ENCODE results near the gene SLC35A1.
"Not testable (repeated sequence)": the region's sequence is repeated elsewhere in the genome, so short reads cannot be mapped to it uniquely, and the experiment has no call there.

DNA sequence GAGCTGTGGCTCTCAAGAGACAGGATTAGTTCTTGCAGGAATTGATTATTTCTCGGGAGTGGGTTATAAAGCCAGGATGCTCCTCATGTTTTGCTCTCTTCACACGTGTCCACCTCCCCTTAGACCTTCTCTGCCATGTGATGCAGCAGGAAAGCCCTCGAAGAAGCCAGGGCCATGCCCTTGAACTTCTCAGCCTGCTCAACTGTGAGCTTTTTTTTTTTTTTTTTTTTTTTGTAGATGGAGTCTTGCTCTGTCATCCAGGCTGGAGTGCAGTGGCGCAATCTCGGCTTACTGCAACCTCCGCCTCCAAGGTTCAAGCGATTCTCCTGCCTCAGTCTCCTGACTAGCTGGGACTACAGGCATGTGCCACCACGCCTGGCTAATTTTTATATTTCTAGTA is 16.6 kb downstream of the SLC35A1 start:
- TF ChIP-seq, protein P1, sequence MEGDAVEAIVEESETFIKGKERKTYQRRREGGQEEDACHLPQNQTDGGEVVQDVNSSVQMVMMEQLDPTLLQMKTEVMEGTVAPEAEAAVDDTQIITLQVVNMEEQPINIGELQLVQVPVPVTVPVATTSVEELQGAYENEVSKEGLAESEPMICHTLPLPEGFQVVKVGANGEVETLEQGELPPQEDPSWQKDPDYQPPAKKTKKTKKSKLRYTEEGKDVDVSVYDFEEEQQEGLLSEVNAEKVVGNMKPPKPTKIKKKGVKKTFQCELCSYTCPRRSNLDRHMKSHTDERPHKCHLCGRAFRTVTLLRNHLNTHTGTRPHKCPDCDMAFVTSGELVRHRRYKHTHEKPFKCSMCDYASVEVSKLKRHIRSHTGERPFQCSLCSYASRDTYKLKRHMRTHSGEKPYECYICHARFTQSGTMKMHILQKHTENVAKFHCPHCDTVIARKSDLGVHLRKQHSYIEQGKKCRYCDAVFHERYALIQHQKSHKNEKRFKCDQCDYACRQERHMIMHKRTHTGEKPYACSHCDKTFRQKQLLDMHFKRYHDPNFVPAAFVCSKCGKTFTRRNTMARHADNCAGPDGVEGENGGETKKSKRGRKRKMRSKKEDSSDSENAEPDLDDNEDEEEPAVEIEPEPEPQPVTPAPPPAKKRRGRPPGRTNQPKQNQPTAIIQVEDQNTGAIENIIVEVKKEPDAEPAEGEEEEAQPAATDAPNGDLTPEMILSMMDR (tag by site-specific recombination; IDR thresholded peaks at IDR 0.05), result not testable (repeated sequence)
- TF ChIP-seq REPIN1 (tag by site-specific recombination; IDR thresholded peaks at IDR 0.05; ENCODE audit: low read depth); ZNF830 (tag by site-specific recombination; IDR thresholded peaks at IDR 0.05; ENCODE audit: low read depth); ZNF510 (tag by site-specific recombination; IDR thresholded peaks at IDR 0.05; ENCODE audit: insufficient replicate concordance); ZNF138 (tag by site-specific recombination; IDR thresholded peaks at IDR 0.05; ENCODE audit: borderline replicate concordance): not testable (repeated sequence)
- TF ChIP-seq, protein P2, sequence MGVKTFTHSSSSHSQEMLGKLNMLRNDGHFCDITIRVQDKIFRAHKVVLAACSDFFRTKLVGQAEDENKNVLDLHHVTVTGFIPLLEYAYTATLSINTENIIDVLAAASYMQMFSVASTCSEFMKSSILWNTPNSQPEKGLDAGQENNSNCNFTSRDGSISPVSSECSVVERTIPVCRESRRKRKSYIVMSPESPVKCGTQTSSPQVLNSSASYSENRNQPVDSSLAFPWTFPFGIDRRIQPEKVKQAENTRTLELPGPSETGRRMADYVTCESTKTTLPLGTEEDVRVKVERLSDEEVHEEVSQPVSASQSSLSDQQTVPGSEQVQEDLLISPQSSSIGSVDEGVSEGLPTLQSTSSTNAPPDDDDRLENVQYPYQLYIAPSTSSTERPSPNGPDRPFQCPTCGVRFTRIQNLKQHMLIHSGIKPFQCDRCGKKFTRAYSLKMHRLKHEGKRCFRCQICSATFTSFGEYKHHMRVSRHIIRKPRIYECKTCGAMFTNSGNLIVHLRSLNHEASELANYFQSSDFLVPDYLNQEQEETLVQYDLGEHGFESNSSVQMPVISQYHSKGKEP (tag by site-specific recombination; IDR thresholded peaks at IDR 0.05), result not testable (repeated sequence)
- TF ChIP-seq, protein P3, sequence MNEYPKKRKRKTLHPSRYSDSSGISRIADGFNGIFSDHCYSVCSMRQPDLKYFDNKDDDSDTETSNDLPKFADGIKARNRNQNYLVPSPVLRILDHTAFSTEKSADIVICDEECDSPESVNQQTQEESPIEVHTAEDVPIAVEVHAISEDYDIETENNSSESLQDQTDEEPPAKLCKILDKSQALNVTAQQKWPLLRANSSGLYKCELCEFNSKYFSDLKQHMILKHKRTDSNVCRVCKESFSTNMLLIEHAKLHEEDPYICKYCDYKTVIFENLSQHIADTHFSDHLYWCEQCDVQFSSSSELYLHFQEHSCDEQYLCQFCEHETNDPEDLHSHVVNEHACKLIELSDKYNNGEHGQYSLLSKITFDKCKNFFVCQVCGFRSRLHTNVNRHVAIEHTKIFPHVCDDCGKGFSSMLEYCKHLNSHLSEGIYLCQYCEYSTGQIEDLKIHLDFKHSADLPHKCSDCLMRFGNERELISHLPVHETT (tag by site-specific recombination; IDR thresholded peaks at IDR 0.05), result not testable (repeated sequence)
- TF ChIP-seq, protein P4, sequence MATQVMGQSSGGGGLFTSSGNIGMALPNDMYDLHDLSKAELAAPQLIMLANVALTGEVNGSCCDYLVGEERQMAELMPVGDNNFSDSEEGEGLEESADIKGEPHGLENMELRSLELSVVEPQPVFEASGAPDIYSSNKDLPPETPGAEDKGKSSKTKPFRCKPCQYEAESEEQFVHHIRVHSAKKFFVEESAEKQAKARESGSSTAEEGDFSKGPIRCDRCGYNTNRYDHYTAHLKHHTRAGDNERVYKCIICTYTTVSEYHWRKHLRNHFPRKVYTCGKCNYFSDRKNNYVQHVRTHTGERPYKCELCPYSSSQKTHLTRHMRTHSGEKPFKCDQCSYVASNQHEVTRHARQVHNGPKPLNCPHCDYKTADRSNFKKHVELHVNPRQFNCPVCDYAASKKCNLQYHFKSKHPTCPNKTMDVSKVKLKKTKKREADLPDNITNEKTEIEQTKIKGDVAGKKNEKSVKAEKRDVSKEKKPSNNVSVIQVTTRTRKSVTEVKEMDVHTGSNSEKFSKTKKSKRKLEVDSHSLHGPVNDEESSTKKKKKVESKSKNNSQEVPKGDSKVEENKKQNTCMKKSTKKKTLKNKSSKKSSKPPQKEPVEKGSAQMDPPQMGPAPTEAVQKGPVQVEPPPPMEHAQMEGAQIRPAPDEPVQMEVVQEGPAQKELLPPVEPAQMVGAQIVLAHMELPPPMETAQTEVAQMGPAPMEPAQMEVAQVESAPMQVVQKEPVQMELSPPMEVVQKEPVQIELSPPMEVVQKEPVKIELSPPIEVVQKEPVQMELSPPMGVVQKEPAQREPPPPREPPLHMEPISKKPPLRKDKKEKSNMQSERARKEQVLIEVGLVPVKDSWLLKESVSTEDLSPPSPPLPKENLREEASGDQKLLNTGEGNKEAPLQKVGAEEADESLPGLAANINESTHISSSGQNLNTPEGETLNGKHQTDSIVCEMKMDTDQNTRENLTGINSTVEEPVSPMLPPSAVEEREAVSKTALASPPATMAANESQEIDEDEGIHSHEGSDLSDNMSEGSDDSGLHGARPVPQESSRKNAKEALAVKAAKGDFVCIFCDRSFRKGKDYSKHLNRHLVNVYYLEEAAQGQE (tag by site-specific recombination; IDR thresholded peaks at IDR 0.05), result not testable (repeated sequence)
